K562 (cell line): Measurements from ENCODE around the gene DCAF6. TPM values are rescaled to one million over a fixed set of nuclear protein-coding genes. Genes with fewer than 3 reads are reported as not detected.
A peak's percentile ranks its signal among the peaks of the same experiment; 100 is the strongest.

Experiments
- ATAC-seq: fragments of 200-7000 bp; cut with Tn5 transposase; 3 replicates; pipeline ENCODE4 v1.9.1; 2020; ENCODE audit warnings: moderate library complexity
- BruUV-seq: library from RNA; stranded (reverse); fragments of 400-500 nt; replicated peaks from 2 replicates; lab custom pipeline; 2021; lab: Mats Ljungman, UMichigan
- CTCF ChIA-PET: fragments of 300-600 bp; formaldehyde crosslinking; extraction: SDS; loops from one replicate; lab custom pipeline; 2021; ENCODE audit warnings: low intra/inter-chr PET ratio; lab: Yijun Ruan, JAX
- POLR2A ChIA-PET: fragments of 300-600, 350-650 bp; sonication (Branson Sonifier 250); formaldehyde crosslinking; extraction: SDS; loops from one replicate; lab custom pipeline; 2021; ENCODE audit warnings: antibody characterized with exemption, inconsistent platforms; lab: Yijun Ruan, JAX
- DNase-seq, 4 experiments: peaks; one replicate each; pipeline versions ENCODE4 v3.0.0 to v3.0.0-alpha.2; 2011 to 2018; ENCODE audit warnings: low spot score in 3 of 4, mixed read lengths in 3 of 4; ENCODE audit errors: extremely low read depth in 1 of 4
- FAIRE-seq: peaks from 2 replicates; lab custom pipeline; 2011; peaks lifted over from hg19 to GRCh38; lab: Jason Lieb, UNC
- H2AFZ ChIP-seq: 2 replicates; pipeline ENCODE4 v1.6.0; 2011; ENCODE audit warnings: low read depth, low read length, control low read depth, inconsistent platforms
- H3K27ac ChIP-seq: fragments of 200-600 bp; 3 replicates; pipeline ENCODE4 v1.8.0; 2011; ENCODE audit warnings: low read depth, mild to moderate bottlenecking, control low read depth, inconsistent platforms, low read length, moderate library complexity, mixed read lengths; ENCODE audit errors: extremely low read depth
- H3K27me3 ChIP-seq, 2 experiments: fragments of 300-600 bp in 1 of 2; 2 replicates in 1 of 2; 3 replicates in 1 of 2; pipeline versions ENCODE4 v1.6.0 to v1.8.0; 2011; ENCODE audit warnings: inconsistent platforms in 2 of 2, low read length in 2 of 2, mild to moderate bottlenecking in 1 of 2, mixed read lengths in 1 of 2, moderate library complexity in 1 of 2; ENCODE audit not compliant: control insufficient read depth in 2 of 2, insufficient read depth in 2 of 2
- H3K36me3 ChIP-seq: fragments of 300-600 bp; 3 replicates; pipeline ENCODE4 v1.8.0; 2011; ENCODE audit warnings: mild to moderate bottlenecking, low read length, inconsistent platforms; ENCODE audit not compliant: control insufficient read depth, insufficient read depth
- H3K4me1 ChIP-seq, 2 experiments: fragments of 200-600 bp in 1 of 2; replicated peaks in 1 of 2; 2 replicates in 1 of 2; 3 replicates in 1 of 2; pipeline versions ENCODE4 v1.5.1 to v1.8.0; 2011; ENCODE audit warnings: inconsistent platforms in 2 of 2, low read length in 2 of 2, mild to moderate bottlenecking in 1 of 2, mixed read lengths in 1 of 2, moderate library complexity in 1 of 2; ENCODE audit not compliant: control insufficient read depth in 2 of 2, insufficient read depth in 2 of 2
- H3K4me2 ChIP-seq: 2 replicates; pipeline ENCODE4 v1.6.1; 2011; ENCODE audit warnings: low read length, control low read depth, inconsistent platforms, mixed read lengths; ENCODE audit not compliant: insufficient read depth
- H3K4me3 ChIP-seq: fragments of 200-600 bp; sonication (generic), shearing (Covaris generic); 2 replicates; pipeline ENCODE4 v1.5.1; 2016; ENCODE audit warnings: control low read depth, inconsistent platforms
- H3K79me2 ChIP-seq: fragments of 200-600 bp; 3 replicates; pipeline ENCODE4 v1.8.0; 2011; ENCODE audit warnings: low read length, inconsistent platforms; ENCODE audit not compliant: control insufficient read depth, insufficient read depth
- H3K9ac ChIP-seq, 2 experiments: 2 replicates each; pipeline versions ENCODE4 v1.6.0 to v1.6.1; 2011; ENCODE audit warnings: low read depth in 2 of 2, low read length in 2 of 2, control low read depth in 1 of 2, inconsistent platforms in 1 of 2, mild to moderate bottlenecking in 1 of 2, mixed read lengths in 1 of 2; ENCODE audit not compliant: insufficient read depth in 1 of 2
- H3K9me1 ChIP-seq: one replicate; pipeline ENCODE4 v1.6.0; 2011; ENCODE audit warnings: inconsistent platforms, mild to moderate bottlenecking, low read length, moderate library complexity; ENCODE audit not compliant: control insufficient read depth, insufficient read depth
- H3K9me3 ChIP-seq: replicated peaks from 2 replicates; pipeline ENCODE4 v1.5.1; 2011; ENCODE audit warnings: low read depth, low read length, inconsistent platforms; ENCODE audit not compliant: control insufficient read depth, insufficient read depth
- H4K20me1 ChIP-seq: replicated peaks from 2 replicates; pipeline ENCODE4 v1.6.1; 2011; ENCODE audit warnings: low read length, inconsistent platforms, mixed read lengths; ENCODE audit not compliant: control insufficient read depth, insufficient read depth
- CTCFL ChIP-seq: IDR thresholded peaks from 2 replicates; pipeline ENCODE4 v1.6.1; 2011; ENCODE audit warnings: borderline replicate concordance, low read depth, mild to moderate bottlenecking, moderate library complexity, low read length; ENCODE audit not compliant: insufficient read depth, poor library complexity, severe bottlenecking
- EP300 ChIP-seq: IDR thresholded peaks from 2 replicates; pipeline ENCODE4 v1.6.1; 2012; ENCODE audit warnings: low read length, improper control_type of control experiment
- HIVEP1 ChIP-seq: fragments of 250-450 bp; sonication (Bioruptor Pico); IDR thresholded peaks from 2 replicates; pipeline ENCODE4 v1.4.0; 2020; ENCODE audit warnings: mild to moderate bottlenecking
- KAT8 ChIP-seq: fragments of 450-650 bp; IDR thresholded peaks from 2 replicates; pipeline ENCODE4 v1.6.1; 2016; ENCODE audit warnings: low read depth, mild to moderate bottlenecking
- L3MBTL2 ChIP-seq: fragments of 450-650 bp; IDR thresholded peaks from 2 replicates; pipeline ENCODE4 v1.6.1; 2016; ENCODE audit warnings: mild to moderate bottlenecking, moderate library complexity
- MBD2 ChIP-seq: sonication (generic); IDR thresholded peaks from 2 replicates; pipeline ENCODE4 v1.6.1; 2016; ENCODE audit warnings: low read depth, borderline replicate concordance
- OTX1 ChIP-seq: fragments of 450-650 bp; formaldehyde crosslinking; IDR thresholded peaks from 2 replicates; pipeline ENCODE4 v1.4.0; 2022; ENCODE audit warnings: mild to moderate bottlenecking
- SMARCE1 ChIP-seq: fragments of 450-650 bp; IDR thresholded peaks from 2 replicates; pipeline ENCODE4 v1.7.1; 2016; ENCODE audit warnings: mild to moderate bottlenecking
- TFE3 ChIP-seq: fragments of 450-650 bp; formaldehyde crosslinking; IDR thresholded peaks from 2 replicates; pipeline ENCODE4 v1.4.0; 2020; ENCODE audit warnings: mild to moderate bottlenecking, mixed read lengths
- WGBS: fragments of 100-300 bp; shearing (Covaris generic); methylation state at CpG from one replicate; pipeline ENCODE4 v1.1.6; 2016; ENCODE audit warnings: low coverage, mixed read lengths; ENCODE audit not compliant: insufficient coverage; ENCODE audit errors: missing lambda C conversion rate; 5-methylcytosine and 5-hydroxymethylcytosine counted together
- in situ Hi-C: fragments of 300-500 bp; cut with MboI; formaldehyde crosslinking; loops from 4 replicates; pipeline ENCODE4 v1.15.0; 2018; ENCODE audit warnings: inconsistent platforms, mixed read lengths
- intact Hi-C: fragments of 100-400 bp; cut with micrococcal nuclease; formaldehyde crosslinking; loops from 2 replicates; pipeline ENCODE4 v1.14.2; 2022
- polyA plus RNA-seq, 8 experiments: library from polyadenylated mRNA; depleted of rRNA in 4 of 8; stranded (reverse) in 5 of 8; unstranded in 3 of 8; fragments of >200 nt; fragmentation: Nextera tagmentation in 2 of 8; fragmentation: Illumina TruSeq in 1 of 8; extraction: Ambion mirVana in 2 of 8; extraction: Trizol in 1 of 8; gene quantifications; 2 replicates each; pipeline versions ENCODE4 v1.2.1 to v1.2.3, GENCODE V29; 2011 to 2014; ENCODE audit warnings: inconsistent platforms in 1 of 8, missing spikeins in 1 of 8
- total RNA-seq, 7 experiments: library from RNA; depleted of rRNA in 6 of 7; stranded (reverse); fragments of >200 nt in 6 of 7; fragmentation: Illumina TruSeq in 2 of 7; extraction: Trizol in 2 of 7; gene quantifications; 2 replicates each; pipeline versions ENCODE4 v1.2.1 to v1.2.3, GENCODE V29; 2011 to 2021; ENCODE audit warnings: low replicate concordance in 1 of 7

Gene DCAF6
- total and polyA plus RNA-seq, 9 of the 15 experiments (the other 6 are each of a cell fraction or from before 2014, with no cell fraction given): 19.1 to 102 (median 46.3) TPM

GRCh38 chr1:167909691-167910180, 26.7 kb upstream of the DCAF6 start (continued):
- TF ChIP-seq HIVEP1 (CRISPR knock-in tag): 0 out of 2 replicates have a peak, but pooled peaks have one; percentile 43
- TF ChIP-seq OTX1: no peak
- peak; percentile 56; the same call in 1 of the 2 replicates for TF ChIP-seq EP300
- TF ChIP-seq MBD2: no peak
- TF ChIP-seq KAT8: no peak
- TF ChIP-seq L3MBTL2: no peak
- peak; percentile 63; the same call in 1 of the 2 replicates for TF ChIP-seq SMARCE1

DNA sequence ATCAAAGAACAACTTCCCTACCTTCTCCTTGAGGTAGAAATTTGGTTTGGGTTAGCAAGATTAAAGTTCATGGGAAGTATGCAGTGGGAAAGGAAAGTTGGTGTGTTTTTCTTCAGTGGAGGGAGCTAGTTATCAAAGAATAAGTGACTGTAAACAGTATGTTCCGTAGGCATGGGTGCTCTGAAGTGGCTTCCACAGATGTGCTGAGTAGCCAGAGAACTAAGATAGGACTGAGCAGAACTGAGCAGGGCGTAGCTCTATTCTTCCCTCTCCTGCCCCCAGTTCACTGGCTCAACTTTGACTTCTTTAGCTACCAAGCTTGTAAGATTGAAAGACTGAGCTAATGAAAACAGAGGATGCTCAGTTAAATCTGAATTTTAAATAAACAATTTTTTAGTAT, 26.0 kb upstream of the DCAF6 start:
- no peak for ATAC-seq
- Histone ChIP-seq H3K9ac (no peak overlapping the region), H3K4me1 (peaks cover 4 to 11% of the 10 kb centered on the region in 2 experiments; a peak in 3 of 5 replicates), H3K27me3 (no peaks in the 10 kb centered on the region), H3K36me3 (peaks cover 6% of the 10 kb centered on the region; the same call in 1 of the 3 replicates), H4K20me1 (no peaks in the 10 kb centered on the region), H2AFZ (no peak overlapping the region), H3K79me2 (peaks cover 6% of the 10 kb centered on the region; the same call in 1 of the 3 replicates), H3K9me1 (no peaks in the 10 kb centered on the region), H3K9me3 (peaks cover 19% of the 10 kb centered on the region), H3K4me3 (no peak overlapping the region), H3K27ac (no peak overlapping the region), H3K4me2 (no peak overlapping the region)
- no peak for DNase-seq
- WGBS: 87% methylated on average over 2 of the region's 2 CpGs
- POLR2A ChIA-PET: interaction anchor here (1.0 to 1.6 kb wide), 5 partner anchors 11 to 195 kb away, joined by 3 to 5 read pairs (median 4); no protein-coding TSS in a partner anchor
- CTCF ChIA-PET: no interaction called here
- in situ Hi-C loops (no loop called here), intact Hi-C loops (no loop called here)
- no peak for FAIRE-seq
- BruUV-seq: no TSS peak
- no peak for TF ChIP-seq CTCFL
- no peak for TF ChIP-seq TFE3 (CRISPR knock-in tag)
